GM12878 (cell line): Measurements from ENCODE around the gene FADS1.

ENCODE experiments used
- EP300 ChIP-seq, 2 experiments: fragments of 150-350 bp in 1 of 2; IDR thresholded peaks; 2 replicates each; pipeline ENCODE4 v1.6.1; 2011 to 2012; ENCODE audit warnings: low read depth in 2 of 2, low read length in 2 of 2, borderline replicate concordance in 1 of 2, improper control_type of control experiment in 1 of 2, inconsistent platforms in 1 of 2; ENCODE audit not compliant: control insufficient read depth in 1 of 2
- EZH2 ChIP-seq: IDR thresholded peaks from 2 replicates; pipeline ENCODE4 v1.6.1; 2012; ENCODE audit warnings: low read depth, mild to moderate bottlenecking, control low read depth, inconsistent platforms, low read length, borderline replicate concordance; ENCODE audit not compliant: control insufficient read depth
- RAD21 ChIP-seq: IDR thresholded peaks from 2 replicates; pipeline ENCODE4 v1.6.1; 2011; ENCODE audit warnings: mild to moderate bottlenecking, low read depth, low read length, moderate library complexity; ENCODE audit not compliant: insufficient read depth
- ZZZ3 ChIP-seq: IDR thresholded peaks from 2 replicates; pipeline ENCODE4 v1.6.1; 2011; ENCODE audit warnings: low read depth; ENCODE audit not compliant: control insufficient read depth, insufficient read length
- TF ChIP-seq, protein P1 (sequence below): IDR thresholded peaks from 2 replicates; pipeline ENCODE4 v1.6.1; 2011; ENCODE audit warnings: borderline replicate concordance, low read depth, mild to moderate bottlenecking, moderate library complexity, low read length; ENCODE audit not compliant: insufficient read depth, poor library complexity, severe bottlenecking
- TF ChIP-seq, protein P2 (sequence below), 3 experiments: IDR thresholded peaks in 2 of 3; conservative IDR thresholded peaks in 1 of 3; 2 replicates each; pipeline ENCODE4 v1.5.1; 2011; ENCODE audit warnings: low read depth in 3 of 3, low read length in 3 of 3, mild to moderate bottlenecking in 3 of 3, control low read depth in 2 of 3, moderate library complexity in 2 of 3, inconsistent platforms in 1 of 3, mixed read lengths in 1 of 3; ENCODE audit not compliant: control insufficient read depth in 2 of 3, insufficient read depth in 1 of 3; ENCODE audit errors: extremely low read depth in 1 of 3

DNA sequence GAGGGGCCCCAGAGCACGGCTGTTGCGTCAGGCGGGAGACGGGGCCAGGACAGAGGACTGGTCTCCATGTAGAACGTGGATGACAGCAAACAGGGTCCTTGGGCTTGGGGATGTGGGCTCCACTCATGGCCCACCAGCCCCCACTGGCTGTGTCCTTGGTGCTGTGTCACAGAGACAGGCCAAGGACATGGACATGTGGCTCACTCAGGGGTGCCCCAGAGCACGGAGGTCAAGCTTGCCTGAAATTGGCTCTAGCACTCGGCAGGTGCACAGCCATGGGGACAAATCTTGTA is 25.7 kb upstream of the FADS1 start:
- TF ChIP-seq, protein P1, sequence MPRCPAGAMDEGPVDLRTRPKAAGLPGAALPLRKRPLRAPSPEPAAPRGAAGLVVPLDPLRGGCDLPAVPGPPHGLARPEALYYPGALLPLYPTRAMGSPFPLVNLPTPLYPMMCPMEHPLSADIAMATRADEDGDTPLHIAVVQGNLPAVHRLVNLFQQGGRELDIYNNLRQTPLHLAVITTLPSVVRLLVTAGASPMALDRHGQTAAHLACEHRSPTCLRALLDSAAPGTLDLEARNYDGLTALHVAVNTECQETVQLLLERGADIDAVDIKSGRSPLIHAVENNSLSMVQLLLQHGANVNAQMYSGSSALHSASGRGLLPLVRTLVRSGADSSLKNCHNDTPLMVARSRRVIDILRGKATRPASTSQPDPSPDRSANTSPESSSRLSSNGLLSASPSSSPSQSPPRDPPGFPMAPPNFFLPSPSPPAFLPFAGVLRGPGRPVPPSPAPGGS: no peak
- TF ChIP-seq, protein P2, sequence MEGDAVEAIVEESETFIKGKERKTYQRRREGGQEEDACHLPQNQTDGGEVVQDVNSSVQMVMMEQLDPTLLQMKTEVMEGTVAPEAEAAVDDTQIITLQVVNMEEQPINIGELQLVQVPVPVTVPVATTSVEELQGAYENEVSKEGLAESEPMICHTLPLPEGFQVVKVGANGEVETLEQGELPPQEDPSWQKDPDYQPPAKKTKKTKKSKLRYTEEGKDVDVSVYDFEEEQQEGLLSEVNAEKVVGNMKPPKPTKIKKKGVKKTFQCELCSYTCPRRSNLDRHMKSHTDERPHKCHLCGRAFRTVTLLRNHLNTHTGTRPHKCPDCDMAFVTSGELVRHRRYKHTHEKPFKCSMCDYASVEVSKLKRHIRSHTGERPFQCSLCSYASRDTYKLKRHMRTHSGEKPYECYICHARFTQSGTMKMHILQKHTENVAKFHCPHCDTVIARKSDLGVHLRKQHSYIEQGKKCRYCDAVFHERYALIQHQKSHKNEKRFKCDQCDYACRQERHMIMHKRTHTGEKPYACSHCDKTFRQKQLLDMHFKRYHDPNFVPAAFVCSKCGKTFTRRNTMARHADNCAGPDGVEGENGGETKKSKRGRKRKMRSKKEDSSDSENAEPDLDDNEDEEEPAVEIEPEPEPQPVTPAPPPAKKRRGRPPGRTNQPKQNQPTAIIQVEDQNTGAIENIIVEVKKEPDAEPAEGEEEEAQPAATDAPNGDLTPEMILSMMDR (IDR thresholded peaks at IDR 0.05 in 2 of 3, conservative IDR thresholded peaks at IDR 0.05 in 1 of 3; ENCODE audit: control insufficient read depth in 2 of 3, extremely low read depth in 1 of 3, insufficient read depth in 1 of 3, low read depth in 3 of 3, low read length in 3 of 3): no peak
- TF ChIP-seq EZH2: no peak
- no peak for TF ChIP-seq EP300 (IDR thresholded peaks at IDR 0.05; ENCODE audit: borderline replicate concordance in 1 of 2, control insufficient read depth in 1 of 2, low read depth in 2 of 2, low read length in 2 of 2)
- TF ChIP-seq RAD21: no peak
- TF ChIP-seq ZZZ3: no peak
